H54 (cell line): Measurements from ENCODE around the gene CDK13.

Source experiments
- DNase-seq: peaks from one replicate; pipeline ENCODE4 v3.0.0; 2011; ENCODE audit warnings: low spot score, mixed read lengths; ENCODE audit not compliant: insufficient read length
- FAIRE-seq: peaks from 3 replicates; lab custom pipeline; 2011; peaks lifted over from hg19 to GRCh38; lab: Jason Lieb, UNC
- POLR2A ChIP-seq: IDR thresholded peaks from 2 replicates; pipeline ENCODE4 v1.6.1; 2011; ENCODE audit warnings: low read depth, mild to moderate bottlenecking, low read length

The CDK13 gene

GRCh38 chr7:40014376-40014775 lies 64.3 kb downstream of the CDK13 start:
- FAIRE-seq (no peak), DNase-seq (no peak)
- TF ChIP-seq POLR2A = no peak

GRCh38 chr7:40015790-40016296 lies 65.8 kb downstream of the CDK13 start:
- DNase-seq = no peak
- no peak for TF ChIP-seq POLR2A
- peak; percentile 93 for FAIRE-seq

- DNase-seq = no peak
- FAIRE-seq = peak; percentile 87
- no peak for TF ChIP-seq POLR2A
Measured at GRCh38 chr7:40019558-40019957, 69.5 kb downstream of the CDK13 start.

- FAIRE-seq (peak; percentile 43), DNase-seq (no peak)
- no peak for TF ChIP-seq POLR2A
Measured at GRCh38 chr7:40024048-40024447, 74.0 kb downstream of the CDK13 start.

- FAIRE-seq (no peak), DNase-seq (no peak)
- no peak for TF ChIP-seq POLR2A
Measured at GRCh38 chr7:40024841-40025240, 74.8 kb downstream of the CDK13 start.

- no peak for FAIRE-seq
- no peak for DNase-seq
- no peak for TF ChIP-seq POLR2A
Measured at GRCh38 chr7:40027545-40027944, 77.5 kb downstream of the CDK13 start.

GRCh38 chr7:40033826-40034225 lies 83.8 kb downstream of the CDK13 start:
- no peak for TF ChIP-seq POLR2A
- no peak for DNase-seq
- no peak for FAIRE-seq

- no peak for TF ChIP-seq POLR2A
- no peak for DNase-seq
- no peak for FAIRE-seq
Measured at GRCh38 chr7:40041456-40041855, 91.4 kb downstream of the CDK13 start.

GRCh38 chr7:40043164-40043563 lies 93.1 kb downstream of the CDK13 start:
- TF ChIP-seq POLR2A = no peak
- DNase-seq (no peak), FAIRE-seq (no peak)

GRCh38 chr7:40047661-40048060 lies 97.6 kb downstream of the CDK13 start:
- DNase-seq (no peak), FAIRE-seq (no peak)
- TF ChIP-seq POLR2A = no peak

- no peak for TF ChIP-seq POLR2A
- DNase-seq = no peak
- FAIRE-seq = peak; percentile 85
Measured at GRCh38 chr7:40057292-40057691, 107.2 kb downstream of the CDK13 start.

GRCh38 chr7:40058026-40058425 lies 108.0 kb downstream of the CDK13 start:
- no peak for FAIRE-seq
- TF ChIP-seq POLR2A = no peak
- no peak for DNase-seq

GRCh38 chr7:40058636-40059035 lies 108.6 kb downstream of the CDK13 start:
- TF ChIP-seq POLR2A = no peak
- DNase-seq (no peak), FAIRE-seq (no peak)

GRCh38 chr7:40059057-40059456 lies 109.0 kb downstream of the CDK13 start:
- FAIRE-seq (no peak), DNase-seq (no peak)
- no peak for TF ChIP-seq POLR2A

GRCh38 chr7:40072268-40072667 lies 122.2 kb downstream of the CDK13 start:
- TF ChIP-seq POLR2A = no peak
- FAIRE-seq (no peak), DNase-seq (no peak)

GRCh38 chr7:40073239-40073638 lies 123.2 kb downstream of the CDK13 start:
- TF ChIP-seq POLR2A = no peak
- DNase-seq (no peak), FAIRE-seq (no peak)
